ENCODE measurements around the gene SCUBE3.

SCUBE3 gene

DNA sequence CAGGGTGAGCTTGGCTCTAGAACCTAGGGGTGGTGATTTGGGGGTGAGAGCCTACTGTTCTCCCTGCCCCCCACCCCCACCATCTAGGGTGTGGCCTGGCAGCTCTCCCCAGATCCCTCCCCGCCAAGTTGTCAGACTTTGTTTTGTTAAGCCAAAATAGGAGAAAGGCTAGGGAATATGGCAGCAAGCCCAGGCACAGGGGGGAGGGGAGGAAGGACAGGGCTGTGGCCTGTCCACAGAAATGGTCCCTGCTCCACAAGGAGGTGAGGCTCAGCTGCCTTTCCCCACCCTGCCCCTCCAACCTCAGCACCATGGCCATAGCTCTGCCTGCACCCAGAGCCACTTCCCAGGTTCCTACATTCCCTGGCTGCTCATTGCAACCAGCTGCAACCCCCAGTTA is 17.2 kb downstream of the SCUBE3 start:
- no peak for DNase-seq (ENCODE audit: extremely low read depth, low read depth)
- TF ChIP-seq, protein P1, sequence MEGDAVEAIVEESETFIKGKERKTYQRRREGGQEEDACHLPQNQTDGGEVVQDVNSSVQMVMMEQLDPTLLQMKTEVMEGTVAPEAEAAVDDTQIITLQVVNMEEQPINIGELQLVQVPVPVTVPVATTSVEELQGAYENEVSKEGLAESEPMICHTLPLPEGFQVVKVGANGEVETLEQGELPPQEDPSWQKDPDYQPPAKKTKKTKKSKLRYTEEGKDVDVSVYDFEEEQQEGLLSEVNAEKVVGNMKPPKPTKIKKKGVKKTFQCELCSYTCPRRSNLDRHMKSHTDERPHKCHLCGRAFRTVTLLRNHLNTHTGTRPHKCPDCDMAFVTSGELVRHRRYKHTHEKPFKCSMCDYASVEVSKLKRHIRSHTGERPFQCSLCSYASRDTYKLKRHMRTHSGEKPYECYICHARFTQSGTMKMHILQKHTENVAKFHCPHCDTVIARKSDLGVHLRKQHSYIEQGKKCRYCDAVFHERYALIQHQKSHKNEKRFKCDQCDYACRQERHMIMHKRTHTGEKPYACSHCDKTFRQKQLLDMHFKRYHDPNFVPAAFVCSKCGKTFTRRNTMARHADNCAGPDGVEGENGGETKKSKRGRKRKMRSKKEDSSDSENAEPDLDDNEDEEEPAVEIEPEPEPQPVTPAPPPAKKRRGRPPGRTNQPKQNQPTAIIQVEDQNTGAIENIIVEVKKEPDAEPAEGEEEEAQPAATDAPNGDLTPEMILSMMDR (IDR thresholded peaks at IDR 0.05; ENCODE audit: low read depth, low read length, missing control alignments), result no peak
- no peak overlapping the region for H3K4me3 ChIP-seq (replicated peaks; ENCODE audit: low read depth, low read length)

DNA sequence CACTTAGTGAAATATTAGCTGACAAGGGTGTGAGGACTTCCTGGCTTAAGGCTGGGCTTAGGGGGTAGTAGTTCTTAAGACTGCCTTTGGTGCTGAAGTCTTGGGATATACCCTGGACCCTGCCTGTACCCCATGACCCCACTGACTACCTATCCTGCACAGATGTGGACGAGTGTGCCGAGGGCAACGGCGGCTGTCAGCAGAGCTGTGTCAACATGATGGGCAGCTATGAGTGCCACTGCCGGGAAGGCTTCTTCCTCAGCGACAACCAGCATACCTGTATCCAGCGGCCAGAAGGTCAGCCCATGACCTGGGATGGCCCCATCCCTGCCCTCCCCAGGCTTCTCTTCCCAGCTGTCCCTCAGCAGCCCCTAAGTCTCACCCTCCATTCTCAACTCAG is 17.8 kb downstream of the SCUBE3 start:
- no peak overlapping the region for H3K4me3 ChIP-seq (replicated peaks; ENCODE audit: low read depth, low read length)
- TF ChIP-seq, protein P1 (IDR thresholded peaks at IDR 0.05; ENCODE audit: low read depth, low read length, missing control alignments), result no peak
- no peak for DNase-seq (ENCODE audit: extremely low read depth, low read depth)

DNA sequence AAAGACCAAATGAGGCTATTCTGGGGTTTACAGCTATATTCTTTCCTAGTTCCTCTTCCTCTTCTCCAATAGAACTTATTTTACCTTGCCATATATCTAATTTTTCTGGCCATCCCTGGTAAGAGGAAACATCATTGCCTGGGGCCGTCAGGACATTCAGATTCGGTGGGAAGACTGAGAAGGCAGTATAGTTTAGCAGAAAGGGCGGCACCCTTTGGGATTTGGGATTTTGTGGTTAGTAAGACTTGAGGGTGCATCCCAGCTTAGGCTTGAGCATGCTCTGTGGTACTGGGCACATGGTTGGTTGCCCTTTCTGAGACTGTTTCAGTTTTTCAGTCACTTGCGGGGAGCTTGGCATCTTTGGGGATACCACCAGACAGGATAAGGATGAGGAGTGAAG is 21.1 kb downstream of the SCUBE3 start:
- TF ChIP-seq, protein P1 (IDR thresholded peaks at IDR 0.05; ENCODE audit: low read depth, low read length, missing control alignments), result no peak
- no peak for DNase-seq (ENCODE audit: extremely low read depth, low read depth)

DNA sequence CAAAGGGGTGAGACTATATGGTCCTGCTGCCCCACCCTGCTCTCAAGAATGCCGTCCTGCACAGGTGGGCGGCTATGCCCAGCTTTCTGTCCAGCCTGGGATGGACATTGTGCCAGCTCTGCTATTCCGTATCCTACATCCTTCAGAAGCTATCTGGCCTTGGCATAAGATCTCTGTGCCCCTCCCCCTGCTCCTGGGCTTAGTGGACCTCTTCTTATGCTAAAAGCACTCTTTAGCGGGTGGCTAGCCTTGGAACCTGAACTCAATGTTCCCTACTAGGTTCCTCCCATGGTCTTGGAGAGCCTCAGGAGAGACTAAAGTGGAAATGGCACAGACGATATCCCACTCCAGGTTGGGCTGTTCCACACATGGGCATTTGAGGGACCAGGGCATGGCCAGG is 22.5 kb downstream of the SCUBE3 start:
- DNase-seq (ENCODE audit: extremely low read depth, low read depth), result no peak
- H3K4me3 ChIP-seq (replicated peaks; ENCODE audit: low read depth, low read length), result no peak overlapping the region
- TF ChIP-seq, protein P1 (IDR thresholded peaks at IDR 0.05; ENCODE audit: low read depth, low read length, missing control alignments), result no peak

More for the DNA sequence above, 21.1 kb downstream of the SCUBE3 start:
- H3K4me3 ChIP-seq (replicated peaks; ENCODE audit: low read depth, low read length), result no peak overlapping the region

GRCh38 chr6:35237476-35237875 is 23.7 kb downstream of the SCUBE3 start:
- no peak overlapping the region for H3K4me3 ChIP-seq (replicated peaks; ENCODE audit: low read depth, low read length)
- DNase-seq (ENCODE audit: extremely low read depth, low read depth), result no peak
- TF ChIP-seq, protein P1 (IDR thresholded peaks at IDR 0.05; ENCODE audit: low read depth, low read length, missing control alignments), result no peak

DNA sequence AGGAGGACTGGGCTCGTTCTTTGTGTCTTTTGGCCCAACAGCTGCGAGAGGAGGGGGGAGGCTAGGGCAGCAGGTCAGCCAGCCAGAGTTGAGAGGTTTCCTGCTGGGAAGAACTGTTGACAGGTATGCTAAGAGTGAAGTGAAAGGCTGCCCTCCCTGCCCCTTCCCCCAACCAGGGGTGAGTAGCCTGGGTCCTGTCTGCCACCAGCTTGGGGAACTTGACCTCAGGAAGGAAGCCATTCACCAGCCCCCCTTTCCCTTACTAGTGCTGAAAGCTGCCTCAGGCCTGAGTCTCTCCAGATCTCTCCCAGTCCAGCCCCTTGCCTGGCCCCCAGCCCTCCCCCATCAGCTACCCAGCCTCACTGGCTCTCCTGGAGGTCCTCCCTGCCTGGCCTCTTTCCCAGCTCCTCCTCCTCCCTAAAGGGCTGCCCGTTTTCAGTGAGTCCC is 25.1 kb downstream of the SCUBE3 start:
- TF ChIP-seq, protein P1 (IDR thresholded peaks at IDR 0.05; ENCODE audit: low read depth, low read length, missing control alignments), result no peak
- H3K4me3 ChIP-seq (replicated peaks; ENCODE audit: low read depth, low read length), result no peak overlapping the region
- DNase-seq (ENCODE audit: extremely low read depth, low read depth), result no peak

GRCh38 chr6:35239581-35239980 is 25.8 kb downstream of the SCUBE3 start:
- H3K4me3 ChIP-seq (replicated peaks; ENCODE audit: low read depth, low read length), result no peak overlapping the region
- TF ChIP-seq, protein P1 (IDR thresholded peaks at IDR 0.05; ENCODE audit: low read depth, low read length, missing control alignments), result no peak
- no peak for DNase-seq (ENCODE audit: extremely low read depth, low read depth)

Data from HFF-Myc (cell line).